K562 (cell line): ENCODE results near the gene MEX3D. TPM values are rescaled to one million over a fixed set of nuclear protein-coding genes. Genes with fewer than 3 reads are reported as not detected.

Source experiments
- DIDO1 ChIP-seq: fragments of 450-650 bp; IDR thresholded peaks from 2 replicates; pipeline ENCODE4 v1.6.1; 2016; ENCODE audit warnings: low read depth, missing biosample characterization, missing genetic modification characterization
- ELF1 ChIP-seq: fragments of 200-800 bp; sonication (Bioruptor generic); IDR thresholded peaks from 2 replicates; pipeline ENCODE4 v1.6.1; 2016; ENCODE audit warnings: missing genetic modification characterization, missing compliant biosample characterization
- ELF4 ChIP-seq: fragments of 450-650 bp; formaldehyde crosslinking; IDR thresholded peaks from 2 replicates; pipeline ENCODE4 v1.4.0; 2022; ENCODE audit warnings: missing genetic modification characterization
- MCM2 ChIP-seq: fragments of 450-650 bp; IDR thresholded peaks from 2 replicates; pipeline ENCODE4 v1.6.1; 2017; ENCODE audit warnings: low read depth, mild to moderate bottlenecking
- NCOA2 ChIP-seq, 2 experiments: fragments of 450-650 bp; IDR thresholded peaks; 2 replicates each; pipeline ENCODE4 v1.6.1; 2018; ENCODE audit warnings: mild to moderate bottlenecking in 2 of 2, moderate library complexity in 1 of 2; ENCODE audit not compliant: partially characterized antibody in 2 of 2
- PURB ChIP-seq: sonication (generic); formaldehyde crosslinking; IDR thresholded peaks from 2 replicates; pipeline ENCODE4 v1.9.0; 2021; ENCODE audit warnings: low read depth, mild to moderate bottlenecking, missing genetic modification reagents
- SETDB1 ChIP-seq: IDR thresholded peaks from one replicate; pipeline ENCODE4 v1.6.1; 2012; ENCODE audit warnings: low read length, control low read depth, inconsistent platforms
- SIN3A ChIP-seq, 2 experiments: fragments of 150-350 bp in 1 of 2; IDR thresholded peaks; 2 replicates each; pipeline ENCODE4 v1.6.1; 2011 to 2016; ENCODE audit warnings: borderline replicate concordance in 2 of 2, low read depth in 2 of 2, low read length in 2 of 2, mild to moderate bottlenecking in 2 of 2, moderate library complexity in 2 of 2; ENCODE audit not compliant: control insufficient read depth in 1 of 2
- ZNF263 ChIP-seq: sonication (generic); formaldehyde crosslinking; IDR thresholded peaks from 2 replicates; pipeline ENCODE4 v1.8.0; 2022; ENCODE audit warnings: mild to moderate bottlenecking, missing genetic modification reagents, borderline replicate concordance
- ZNF76 ChIP-seq: fragments of 250-450 bp; sonication (Bioruptor Pico); IDR thresholded peaks from 2 replicates; pipeline ENCODE4 v1.4.0; 2020; ENCODE audit warnings: mild to moderate bottlenecking, moderate library complexity, borderline replicate concordance
- polyA plus RNA-seq, 8 experiments: library from polyadenylated mRNA; depleted of rRNA in 4 of 8; stranded (reverse) in 5 of 8; unstranded in 3 of 8; fragments of >200 nt; fragmentation: Nextera tagmentation in 2 of 8; fragmentation: Illumina TruSeq in 1 of 8; extraction: Ambion mirVana in 2 of 8; extraction: Trizol in 1 of 8; gene quantifications; 2 replicates each; pipeline versions ENCODE4 v1.2.1 to v1.2.3, GENCODE V29; 2011 to 2014; ENCODE audit warnings: inconsistent platforms in 1 of 8, missing spikeins in 1 of 8
- total RNA-seq, 7 experiments: library from RNA; depleted of rRNA in 6 of 7; stranded (reverse); fragments of >200 nt in 6 of 7; fragmentation: Illumina TruSeq in 2 of 7; extraction: Trizol in 2 of 7; gene quantifications; 2 replicates each; pipeline versions ENCODE4 v1.2.1 to v1.2.3, GENCODE V29; 2011 to 2021; ENCODE audit warnings: low replicate concordance in 1 of 7
- TF ChIP-seq, protein P1 (sequence below): fragments of 250-450 bp; sonication (Bioruptor Pico); IDR thresholded peaks from 2 replicates; pipeline ENCODE4 v1.5.0; 2021; ENCODE audit warnings: mild to moderate bottlenecking, borderline replicate concordance
- TF ChIP-seq, protein P2 (sequence below), 3 experiments: fragments of 200-800 bp in 1 of 3; sonication (Bioruptor generic) in 1 of 3; sonication (generic) in 1 of 3; formaldehyde crosslinking in 1 of 3; IDR thresholded peaks; 2 replicates each; pipeline versions ENCODE4 v1.6.1 to v1.8.0; 2016 to 2022; ENCODE audit warnings: mild to moderate bottlenecking in 2 of 3, missing compliant biosample characterization in 2 of 3, missing genetic modification characterization in 2 of 3, missing genetic modification reagents in 1 of 3
- TF ChIP-seq, protein P3 (sequence below): sonication (generic); formaldehyde crosslinking; IDR thresholded peaks from 2 replicates; pipeline ENCODE4 v1.4.0; 2020; ENCODE audit warnings: mild to moderate bottlenecking, missing genetic modification reagents
- TF ChIP-seq, protein P4 (sequence below): fragments of 450-650 bp; formaldehyde crosslinking; IDR thresholded peaks from 2 replicates; pipeline ENCODE4 v1.4.0; 2020; ENCODE audit warnings: mild to moderate bottlenecking, mixed read lengths
- TF ChIP-seq, protein P5 (sequence below): fragments of 450-650 bp; IDR thresholded peaks from 2 replicates; pipeline ENCODE4 v1.6.1; 2016; ENCODE audit warnings: borderline replicate concordance

The MEX3D gene
- total and polyA plus RNA-seq, 9 of the 15 experiments (the other 6 are each of a cell fraction or from before 2014, with no cell fraction given) = 1.7 to 39.3 (median 5.7) TPM

DNA sequence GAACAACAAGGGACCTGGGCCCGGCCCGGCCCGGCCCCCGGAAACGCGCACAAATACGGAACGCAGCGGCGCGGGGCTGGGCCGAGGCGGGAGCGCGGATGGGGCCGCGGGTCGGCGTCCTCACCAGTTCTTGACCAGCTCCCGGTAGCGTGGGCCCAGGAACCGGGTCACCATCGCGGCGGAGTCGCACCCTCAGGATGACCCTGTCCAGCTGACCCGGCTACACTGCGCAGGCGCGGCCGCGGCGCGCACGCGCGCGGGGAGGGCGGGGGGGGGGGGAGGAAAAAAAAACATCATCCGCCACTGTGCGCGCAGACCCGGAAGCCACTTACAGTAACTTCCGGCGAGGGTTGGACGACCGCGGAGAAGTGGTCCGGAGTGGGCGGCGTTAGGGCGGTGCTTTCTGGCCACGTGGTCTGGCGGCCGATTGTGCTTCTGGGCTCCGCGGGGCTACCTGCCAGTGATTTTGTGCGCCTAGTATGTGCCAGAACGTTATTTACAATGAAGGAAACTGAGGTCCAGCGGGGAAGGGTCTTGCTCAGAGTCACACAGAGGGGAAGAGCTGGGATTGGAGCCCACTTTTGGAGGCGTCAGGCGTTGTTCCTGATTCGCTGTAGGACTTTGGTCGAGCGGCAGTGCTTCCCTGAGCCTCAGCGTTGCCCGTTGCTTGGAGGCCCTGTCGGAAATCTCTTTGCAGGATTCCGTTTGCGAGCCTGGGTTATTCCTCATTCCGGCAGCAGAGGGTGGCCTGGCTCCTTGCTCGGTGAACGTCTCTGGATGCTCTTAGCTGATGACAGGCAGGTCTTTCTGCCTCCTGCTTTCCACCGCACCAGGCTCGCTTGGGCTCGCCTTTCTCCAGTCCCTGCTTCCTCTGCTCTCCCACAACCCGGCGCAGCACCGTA is 37.4 kb upstream of the MEX3D start, which contains the start of gene UQCR11 (continued):
- TF ChIP-seq, protein P1, sequence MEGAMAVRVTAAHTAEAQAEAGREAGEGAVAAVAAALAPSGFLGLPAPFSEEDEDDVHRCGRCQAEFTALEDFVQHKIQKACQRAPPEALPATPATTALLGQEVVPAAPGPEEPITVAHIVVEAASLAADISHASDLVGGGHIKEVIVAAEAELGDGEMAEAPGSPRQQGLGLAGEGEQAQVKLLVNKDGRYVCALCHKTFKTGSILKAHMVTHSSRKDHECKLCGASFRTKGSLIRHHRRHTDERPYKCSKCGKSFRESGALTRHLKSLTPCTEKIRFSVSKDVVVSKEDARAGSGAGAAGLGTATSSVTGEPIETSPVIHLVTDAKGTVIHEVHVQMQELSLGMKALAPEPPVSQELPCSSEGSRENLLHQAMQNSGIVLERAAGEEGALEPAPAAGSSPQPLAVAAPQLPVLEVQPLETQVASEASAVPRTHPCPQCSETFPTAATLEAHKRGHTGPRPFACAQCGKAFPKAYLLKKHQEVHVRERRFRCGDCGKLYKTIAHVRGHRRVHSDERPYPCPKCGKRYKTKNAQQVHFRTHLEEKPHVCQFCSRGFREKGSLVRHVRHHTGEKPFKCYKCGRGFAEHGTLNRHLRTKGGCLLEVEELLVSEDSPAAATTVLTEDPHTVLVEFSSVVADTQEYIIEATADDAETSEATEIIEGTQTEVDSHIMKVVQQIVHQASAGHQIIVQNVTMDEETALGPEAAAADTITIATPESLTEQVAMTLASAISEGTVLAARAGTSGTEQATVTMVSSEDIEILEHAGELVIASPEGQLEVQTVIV (CRISPR knock-in tag) = no peak
- TF ChIP-seq ZNF76 (CRISPR knock-in tag) (no peak), NCOA2 (IDR thresholded peaks at IDR 0.05; ENCODE audit: partially characterized antibody in 2 of 2) (no peak), ELF1 (tag) (peak; percentile 96), ELF4 (CRISPR knock-in tag) (peak; percentile 68; the same call in 1 of the 2 replicates), PURB (no peak), SIN3A (IDR thresholded peaks at IDR 0.05; ENCODE audit: borderline replicate concordance in 2 of 2, control insufficient read depth in 1 of 2, low read depth in 2 of 2, low read length in 2 of 2) (peak in 1 of 2 experiments; percentile 66; a peak in 1 of 4 replicates), SETDB1 (no peak), DIDO1 (tag) (no peak), MCM2 (no peak), ZNF263 (CRISPR knock-in tag) (no peak)
- TF ChIP-seq, protein P2, sequence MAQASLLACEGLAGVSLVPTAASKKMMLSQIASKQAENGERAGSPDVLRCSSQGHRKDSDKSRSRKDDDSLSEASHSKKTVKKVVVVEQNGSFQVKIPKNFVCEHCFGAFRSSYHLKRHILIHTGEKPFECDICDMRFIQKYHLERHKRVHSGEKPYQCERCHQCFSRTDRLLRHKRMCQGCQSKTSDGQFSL (CRISPR knock-in tag; IDR thresholded peaks at IDR 0.05) = peak; percentile 68; the same call in 1 of the 2 replicates
- TF ChIP-seq, protein P2 (tag; IDR thresholded peaks at IDR 0.05) = peak in 1 of 2 experiments; percentile 94; a peak in 2 of 4 replicates
- TF ChIP-seq, protein P3, sequence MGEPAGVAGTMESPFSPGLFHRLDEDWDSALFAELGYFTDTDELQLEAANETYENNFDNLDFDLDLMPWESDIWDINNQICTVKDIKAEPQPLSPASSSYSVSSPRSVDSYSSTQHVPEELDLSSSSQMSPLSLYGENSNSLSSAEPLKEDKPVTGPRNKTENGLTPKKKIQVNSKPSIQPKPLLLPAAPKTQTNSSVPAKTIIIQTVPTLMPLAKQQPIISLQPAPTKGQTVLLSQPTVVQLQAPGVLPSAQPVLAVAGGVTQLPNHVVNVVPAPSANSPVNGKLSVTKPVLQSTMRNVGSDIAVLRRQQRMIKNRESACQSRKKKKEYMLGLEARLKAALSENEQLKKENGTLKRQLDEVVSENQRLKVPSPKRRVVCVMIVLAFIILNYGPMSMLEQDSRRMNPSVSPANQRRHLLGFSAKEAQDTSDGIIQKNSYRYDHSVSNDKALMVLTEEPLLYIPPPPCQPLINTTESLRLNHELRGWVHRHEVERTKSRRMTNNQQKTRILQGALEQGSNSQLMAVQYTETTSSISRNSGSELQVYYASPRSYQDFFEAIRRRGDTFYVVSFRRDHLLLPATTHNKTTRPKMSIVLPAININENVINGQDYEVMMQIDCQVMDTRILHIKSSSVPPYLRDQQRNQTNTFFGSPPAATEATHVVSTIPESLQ (CRISPR knock-in tag) = no peak
- TF ChIP-seq, protein P4, sequence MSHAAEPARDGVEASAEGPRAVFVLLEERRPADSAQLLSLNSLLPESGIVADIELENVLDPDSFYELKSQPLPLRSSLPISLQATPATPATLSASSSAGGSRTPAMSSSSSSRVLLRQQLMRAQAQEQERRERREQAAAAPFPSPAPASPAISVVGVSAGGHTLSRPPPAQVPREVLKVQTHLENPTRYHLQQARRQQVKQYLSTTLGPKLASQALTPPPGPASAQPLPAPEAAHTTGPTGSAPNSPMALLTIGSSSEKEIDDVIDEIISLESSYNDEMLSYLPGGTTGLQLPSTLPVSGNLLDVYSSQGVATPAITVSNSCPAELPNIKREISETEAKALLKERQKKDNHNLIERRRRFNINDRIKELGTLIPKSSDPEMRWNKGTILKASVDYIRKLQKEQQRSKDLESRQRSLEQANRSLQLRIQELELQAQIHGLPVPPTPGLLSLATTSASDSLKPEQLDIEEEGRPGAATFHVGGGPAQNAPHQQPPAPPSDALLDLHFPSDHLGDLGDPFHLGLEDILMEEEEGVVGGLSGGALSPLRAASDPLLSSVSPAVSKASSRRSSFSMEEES = no peak
- TF ChIP-seq, protein P5, sequence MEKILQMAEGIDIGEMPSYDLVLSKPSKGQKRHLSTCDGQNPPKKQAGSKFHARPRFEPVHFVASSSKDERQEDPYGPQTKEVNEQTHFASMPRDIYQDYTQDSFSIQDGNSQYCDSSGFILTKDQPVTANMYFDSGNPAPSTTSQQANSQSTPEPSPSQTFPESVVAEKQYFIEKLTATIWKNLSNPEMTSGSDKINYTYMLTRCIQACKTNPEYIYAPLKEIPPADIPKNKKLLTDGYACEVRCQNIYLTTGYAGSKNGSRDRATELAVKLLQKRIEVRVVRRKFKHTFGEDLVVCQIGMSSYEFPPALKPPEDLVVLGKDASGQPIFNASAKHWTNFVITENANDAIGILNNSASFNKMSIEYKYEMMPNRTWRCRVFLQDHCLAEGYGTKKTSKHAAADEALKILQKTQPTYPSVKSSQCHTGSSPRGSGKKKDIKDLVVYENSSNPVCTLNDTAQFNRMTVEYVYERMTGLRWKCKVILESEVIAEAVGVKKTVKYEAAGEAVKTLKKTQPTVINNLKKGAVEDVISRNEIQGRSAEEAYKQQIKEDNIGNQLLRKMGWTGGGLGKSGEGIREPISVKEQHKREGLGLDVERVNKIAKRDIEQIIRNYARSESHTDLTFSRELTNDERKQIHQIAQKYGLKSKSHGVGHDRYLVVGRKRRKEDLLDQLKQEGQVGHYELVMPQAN = peak; percentile 98
